NB4 (cell line): ENCODE results near the gene FGF7.

ENCODE experiments used
- CTCF ChIP-seq: IDR thresholded peaks from one replicate; pipeline ENCODE4 v1.5.1; 2012; ENCODE audit warnings: low read depth, low read length
- POLR2A ChIP-seq: IDR thresholded peaks from 2 replicates; pipeline ENCODE4 v1.6.1; 2011; ENCODE audit warnings: mild to moderate bottlenecking; ENCODE audit not compliant: insufficient read length; ENCODE audit errors: extremely low read depth

GRCh38 chr15:49382394-49382793, 40.6 kb upstream of the FGF7 start:
- TF ChIP-seq POLR2A (no peak), CTCF (no peak)
